COLO668 (cell line): ENCODE results near the gene ZDHHC14.
"Not testable (repeated sequence)": the region's sequence is repeated elsewhere in the genome, so short reads cannot be mapped to it uniquely, and the experiment has no call there.

Experiments used
- DNase-seq: peaks from one replicate; lab custom pipeline; 2025; ENCODE audit not compliant: unreplicated experiment; lab: John Stamatoyannopoulos, UW

The ZDHHC14 gene

DNA sequence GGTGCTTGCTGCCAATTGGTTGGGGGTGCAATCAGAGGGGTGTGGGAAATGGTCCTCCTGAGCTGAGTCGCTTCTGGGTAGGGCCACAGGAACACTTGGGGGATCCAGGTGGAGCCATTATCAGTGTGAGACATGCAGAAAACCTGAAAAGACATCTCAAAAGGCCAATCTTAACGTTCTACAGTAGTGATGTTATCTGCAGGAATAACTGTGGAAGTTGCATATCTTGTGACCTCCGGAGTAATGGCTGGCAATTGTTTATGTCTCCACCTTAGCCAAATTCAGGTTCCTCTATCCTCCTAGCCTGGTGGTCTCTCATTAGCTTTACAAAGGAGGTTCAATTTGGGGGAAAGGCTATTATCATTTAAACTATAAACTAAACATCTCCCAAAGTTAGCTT is 327.2 kb downstream of the ZDHHC14 start:
- DNase-seq, result no peak

DNA sequence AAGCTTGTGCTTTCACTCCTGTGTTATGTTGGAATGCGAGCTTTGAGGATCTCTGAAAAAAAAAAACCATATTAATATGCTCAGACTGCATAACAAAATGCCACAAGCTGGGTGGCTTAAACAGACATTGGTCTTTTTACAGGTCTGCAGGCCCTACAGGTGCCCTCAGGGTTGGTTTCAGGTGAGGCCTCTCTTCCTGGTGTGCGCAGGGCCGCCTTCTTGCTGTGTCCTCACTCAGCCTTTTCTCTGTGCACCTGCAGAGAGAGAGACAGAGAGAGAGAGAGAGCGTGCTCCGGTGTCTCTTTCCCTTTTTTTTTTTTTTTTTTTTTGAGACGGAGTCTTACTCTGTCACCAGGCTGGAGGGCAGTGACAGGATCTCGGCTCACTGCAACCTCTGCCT is 327.9 kb downstream of the ZDHHC14 start:
- DNase-seq, result no peak

DNA sequence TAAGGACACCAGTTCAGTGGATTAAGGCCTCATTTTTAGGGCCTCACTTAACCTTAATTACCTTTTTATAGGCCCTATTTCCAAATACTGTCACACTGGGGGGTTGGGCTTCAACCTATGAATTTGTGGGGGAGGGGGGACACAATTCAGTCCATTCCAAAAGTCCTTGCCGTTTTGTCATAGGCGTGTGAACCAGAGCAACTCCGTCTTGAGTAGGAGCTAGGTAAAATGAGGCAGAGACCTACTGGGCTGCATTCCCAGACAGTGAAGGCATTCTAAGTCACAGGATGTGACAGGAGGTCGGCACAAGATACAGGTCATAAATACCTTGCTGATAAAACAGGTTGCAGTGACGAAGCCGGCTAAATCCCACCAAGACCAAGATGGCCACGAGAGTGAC is 328.6 kb downstream of the ZDHHC14 start:
- DNase-seq, result no peak

DNA sequence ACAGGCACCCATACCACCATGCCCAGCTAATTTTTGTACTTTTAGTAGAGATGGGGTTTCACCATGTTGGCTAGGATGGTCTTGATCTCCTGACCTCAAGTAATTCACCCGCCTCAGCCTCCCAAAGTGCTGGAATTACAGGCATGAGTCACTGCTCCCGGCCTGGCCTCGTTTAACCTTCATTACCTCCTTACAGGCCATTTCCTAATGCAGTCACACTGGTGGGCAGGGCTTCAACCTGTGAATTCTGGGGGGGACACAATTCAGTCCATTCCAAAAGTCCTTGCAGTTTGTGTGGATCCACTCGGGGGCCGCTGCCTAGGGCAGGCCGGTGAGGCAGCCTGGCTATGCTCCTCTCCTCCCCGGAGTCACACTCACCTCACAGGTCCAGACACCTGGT is 329.6 kb downstream of the ZDHHC14 start:
- DNase-seq, result no peak

DNA sequence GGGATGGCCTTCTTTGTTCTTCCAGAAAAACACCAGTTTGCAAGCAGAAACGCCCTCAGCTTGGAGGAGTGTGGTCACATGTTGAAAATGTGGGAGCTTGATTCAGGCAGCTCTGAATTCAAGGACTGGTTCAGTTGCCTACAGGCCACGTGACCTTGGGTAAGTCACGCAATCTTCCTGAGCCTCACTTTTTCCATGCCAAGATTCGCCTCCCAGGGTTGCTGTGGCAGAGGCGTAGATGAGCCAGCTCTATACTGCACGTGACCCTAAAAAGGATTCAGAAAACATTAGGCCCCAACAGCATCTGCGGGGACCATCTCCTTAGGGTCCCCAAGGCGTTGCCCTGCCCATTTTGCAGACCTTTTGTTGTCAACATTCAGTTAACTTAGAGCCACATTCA is 330.1 kb downstream of the ZDHHC14 start:
- DNase-seq, result no peak

DNA sequence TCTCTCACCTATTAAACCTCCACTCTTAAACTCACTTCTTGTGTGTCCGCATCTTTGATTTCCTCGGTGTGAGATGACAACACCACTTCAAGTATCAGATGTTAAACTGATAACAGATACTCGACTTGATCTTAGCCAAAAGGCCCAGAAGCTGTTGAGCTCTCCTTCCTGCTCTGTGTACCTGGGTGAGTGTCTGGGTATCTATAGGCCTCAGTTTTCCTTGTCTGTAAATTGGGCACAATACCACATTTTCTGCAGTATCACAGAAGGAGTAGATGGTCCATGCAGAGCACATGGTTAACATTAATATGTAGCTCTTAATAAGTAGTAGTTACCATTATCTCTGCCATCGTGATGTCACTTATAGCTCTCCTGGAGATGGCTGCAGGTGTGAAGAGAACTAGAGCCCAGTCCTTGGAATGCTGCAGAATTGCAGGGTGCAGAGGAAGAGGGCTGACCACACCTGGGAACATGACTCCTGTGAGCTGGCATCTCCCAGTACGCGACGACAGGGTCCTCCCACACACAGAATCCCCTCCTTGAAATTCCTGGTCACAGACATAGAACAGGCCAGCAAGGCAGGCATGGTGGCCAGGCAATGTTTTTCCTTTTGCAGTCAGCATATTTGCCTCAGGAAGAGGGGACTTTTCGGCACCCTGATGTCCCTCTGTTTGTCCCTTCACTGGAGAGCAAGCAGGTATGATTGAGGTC is 331.8 kb downstream of the ZDHHC14 start:
- DNase-seq, result no peak

DNA sequence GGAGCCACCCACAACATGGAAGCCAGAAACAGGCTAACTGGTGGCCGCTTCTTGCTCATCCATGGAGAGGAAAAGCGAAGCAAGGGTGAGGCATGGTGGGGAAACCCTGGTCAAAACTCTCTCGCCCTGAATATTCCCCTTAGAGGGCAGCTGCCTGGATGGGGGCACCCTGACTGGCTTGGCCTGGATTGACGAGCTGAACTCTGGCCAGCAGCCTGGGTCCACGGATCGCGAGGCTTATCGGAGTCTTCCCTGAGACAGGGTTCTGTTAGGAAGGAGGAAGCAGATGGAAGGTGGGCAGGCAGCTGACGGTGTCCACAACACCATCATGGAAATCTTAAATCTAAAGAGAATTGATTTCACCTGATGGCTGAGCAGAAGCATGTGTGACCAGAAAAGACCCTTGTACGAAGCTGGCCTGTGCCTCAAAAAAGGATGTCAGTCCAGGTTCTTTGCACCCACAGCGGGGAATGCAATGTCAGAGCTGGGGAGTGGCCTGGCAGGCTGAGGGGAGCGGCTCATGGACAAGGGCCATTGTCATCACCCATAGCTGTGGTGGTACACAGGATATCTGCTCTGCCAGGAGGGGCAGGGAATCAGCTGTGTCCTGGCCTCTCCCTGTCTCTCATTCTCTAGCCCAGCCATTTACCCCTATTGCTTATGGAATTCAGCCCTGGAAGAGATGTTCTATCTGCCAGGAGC is 332.6 kb downstream of the ZDHHC14 start:
- no peak for DNase-seq

DNA sequence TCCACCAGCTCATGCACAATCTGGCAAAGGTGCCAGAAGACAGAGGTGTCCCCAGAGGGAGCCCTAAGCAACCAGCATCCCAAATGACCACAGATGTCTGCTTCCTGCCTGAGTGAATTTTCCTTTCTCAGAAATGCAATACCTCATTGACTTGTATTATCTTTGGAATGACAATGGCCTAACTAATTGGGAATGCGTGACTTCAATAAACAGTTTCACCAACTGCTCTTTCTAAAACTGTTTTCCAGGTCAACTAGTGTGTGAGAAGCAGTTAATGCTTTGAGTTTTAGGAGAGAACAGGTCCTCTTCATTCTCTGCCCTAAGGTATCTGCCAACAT is 333.1 kb downstream of the ZDHHC14 start:
- no peak for DNase-seq

DNA sequence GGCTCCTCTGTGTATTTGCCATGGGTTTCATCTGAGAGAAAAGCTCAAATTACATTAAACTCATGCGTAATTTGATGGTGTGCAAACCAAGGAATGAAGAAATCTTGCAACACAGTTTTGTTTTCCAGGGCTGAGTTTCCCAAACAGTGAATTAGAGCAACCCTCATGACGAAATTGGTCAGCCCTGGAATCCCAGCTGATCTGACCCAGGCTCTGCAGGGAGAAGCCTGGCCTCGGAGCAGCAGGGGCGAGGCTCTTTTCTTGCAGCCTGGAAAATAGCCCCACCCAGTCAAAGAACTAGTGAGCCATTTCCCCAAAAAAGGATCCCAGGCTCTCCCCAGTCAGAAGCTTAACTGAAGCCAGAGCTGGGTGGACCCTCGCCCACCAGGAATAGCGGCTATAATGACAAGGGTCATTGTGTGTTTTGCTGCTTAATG is 334.8 kb downstream of the ZDHHC14 start:
- DNase-seq, result no peak

DNA sequence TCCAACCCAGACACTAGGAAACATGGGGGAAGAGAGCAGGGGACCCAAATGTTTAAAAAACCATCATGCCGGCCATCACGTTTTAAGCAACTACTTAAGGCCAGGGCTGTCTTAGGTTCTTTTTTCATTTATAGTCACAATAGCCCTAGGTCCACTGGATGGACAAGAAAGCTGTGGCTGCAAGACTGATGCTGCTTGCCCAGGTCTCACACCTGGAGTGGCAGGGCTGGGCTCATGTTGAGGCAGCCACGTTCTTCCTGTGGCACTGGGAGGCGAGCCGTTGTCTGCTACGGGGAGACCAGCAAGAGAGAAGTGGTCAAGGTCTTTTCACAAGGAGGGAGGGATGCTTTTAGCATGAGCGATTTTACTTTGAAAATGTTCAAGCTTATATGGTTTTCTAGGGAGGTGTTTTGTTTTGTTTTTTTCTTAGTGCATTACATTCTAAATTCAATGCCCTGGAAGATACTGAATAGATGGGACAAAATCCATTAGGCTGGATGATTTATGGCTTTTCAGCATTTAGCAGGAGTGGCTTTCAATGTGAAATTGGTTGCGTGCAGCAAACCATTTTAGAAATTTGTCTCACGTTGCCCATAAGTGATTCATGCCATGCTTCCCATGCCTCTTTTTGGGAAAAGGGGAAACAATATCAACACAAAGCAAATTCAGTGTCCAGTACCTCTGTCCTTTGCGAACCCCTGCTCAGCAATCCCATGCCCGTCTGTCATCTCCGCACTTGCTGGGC is 335.4 kb downstream of the ZDHHC14 start:
- no peak for DNase-seq

DNA sequence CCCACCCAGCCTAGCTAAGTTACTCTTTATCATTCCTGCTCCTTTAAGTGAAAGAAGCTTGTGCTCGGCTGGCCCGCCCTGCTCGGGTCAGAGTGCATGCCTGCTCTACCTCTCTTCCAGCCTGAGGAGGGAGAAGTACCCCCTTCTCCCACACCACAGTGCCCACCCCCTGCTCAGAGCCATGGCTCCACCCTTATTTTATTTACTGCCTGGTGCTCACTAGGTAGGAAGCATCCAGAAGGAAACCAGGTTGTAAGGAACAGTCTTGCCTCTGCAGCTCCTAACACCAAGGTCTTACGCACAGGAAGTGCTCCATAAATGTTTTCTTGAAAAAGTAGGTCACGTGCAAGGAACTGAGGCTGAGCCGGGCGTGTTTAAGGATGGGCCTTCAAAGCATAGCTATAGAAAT is 336.4 kb downstream of the ZDHHC14 start:
- no peak for DNase-seq

DNA sequence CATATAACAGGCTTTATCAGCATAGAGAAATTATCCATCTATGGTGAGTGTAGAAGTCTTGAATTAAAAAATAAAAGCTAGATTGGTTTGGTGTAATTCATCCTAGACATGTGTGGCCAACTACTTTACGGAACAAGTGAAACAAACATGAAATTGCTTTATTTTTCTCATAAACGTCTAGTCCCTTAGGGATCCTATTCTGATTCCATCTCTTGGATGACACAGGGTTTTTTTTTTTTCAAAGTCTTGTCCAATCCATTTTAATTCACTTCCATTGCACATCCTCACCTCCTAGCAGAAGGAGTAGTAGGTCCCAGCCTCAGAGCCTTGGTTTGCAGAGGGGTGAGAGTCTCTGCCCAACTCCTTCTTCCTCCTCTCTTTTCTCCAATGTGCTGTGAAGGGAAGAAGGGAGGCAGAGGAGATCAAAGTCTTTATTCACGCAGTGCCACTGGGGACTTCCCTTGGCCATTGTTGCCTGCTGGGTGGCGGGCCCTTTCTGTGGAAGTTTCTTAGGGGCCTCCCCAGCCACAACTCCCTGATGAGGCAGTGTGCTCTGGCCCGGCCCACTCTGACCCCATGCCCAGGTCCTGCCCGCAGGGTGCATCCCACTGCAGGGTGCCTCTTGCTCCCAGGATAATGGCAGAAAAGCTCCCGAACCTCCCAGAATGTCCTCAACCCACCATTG is 337.7 kb downstream of the ZDHHC14 start:
- DNase-seq, result no peak

DNA sequence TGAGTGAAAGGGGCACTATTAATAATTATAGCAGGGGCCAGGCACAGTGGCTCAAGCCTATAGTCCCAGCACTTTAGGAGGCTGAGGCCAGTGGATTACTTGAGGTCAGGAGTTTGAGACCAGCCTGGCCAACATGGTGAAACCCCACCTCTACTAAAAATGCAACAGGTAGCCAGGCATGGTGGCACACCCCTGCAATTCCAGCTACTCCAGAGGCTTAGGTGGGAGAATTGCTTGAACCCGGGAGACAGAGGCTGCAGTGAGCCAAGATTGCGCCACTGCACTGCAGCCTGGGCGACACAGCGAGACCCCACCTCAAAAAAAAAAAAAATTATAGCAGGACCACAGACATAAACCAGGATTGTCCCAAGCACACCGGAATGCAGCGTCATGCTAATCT is 340.0 kb downstream of the ZDHHC14 start:
- not testable (repeated sequence) for DNase-seq

DNA sequence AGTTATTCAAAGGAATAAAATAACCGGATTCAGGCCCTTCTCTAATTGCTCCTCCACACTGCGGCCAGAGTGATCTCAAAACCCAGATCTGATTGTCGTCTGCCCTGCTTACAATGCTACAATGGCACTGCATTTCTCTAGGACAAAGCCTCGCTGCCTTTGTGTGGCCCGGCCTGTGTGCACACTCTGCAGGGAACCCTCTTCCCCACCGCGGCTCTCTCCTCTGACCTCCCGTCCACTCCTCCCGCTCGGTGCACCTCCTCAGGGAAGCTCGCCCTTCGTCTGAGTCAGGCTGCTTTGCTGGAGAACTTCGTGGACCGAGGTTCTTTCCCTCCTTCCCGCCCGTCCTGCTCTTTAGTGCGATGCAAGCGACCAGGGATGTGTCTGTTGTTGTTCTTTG is 340.4 kb downstream of the ZDHHC14 start:
- no peak for DNase-seq

DNA sequence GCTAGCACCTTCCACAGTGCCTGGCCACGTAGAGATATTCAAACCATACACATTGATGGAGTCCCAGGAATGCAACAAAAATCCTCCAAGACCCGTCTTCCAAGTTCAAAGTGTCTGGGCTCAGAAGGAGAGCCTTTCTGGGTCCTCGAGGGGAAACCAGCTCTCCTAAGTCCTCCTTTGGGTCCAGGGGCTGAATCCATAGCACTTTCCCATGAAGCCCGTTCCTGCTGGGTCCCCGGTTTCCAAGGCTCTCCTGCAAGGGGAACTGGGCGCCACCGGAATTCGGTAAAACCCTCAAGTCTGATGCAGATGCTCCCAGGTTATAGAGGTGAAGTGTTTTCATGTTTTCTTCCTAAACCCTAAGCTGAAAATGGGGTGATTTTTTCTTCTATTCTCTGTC is 340.8 kb downstream of the ZDHHC14 start:
- no peak for DNase-seq

DNA sequence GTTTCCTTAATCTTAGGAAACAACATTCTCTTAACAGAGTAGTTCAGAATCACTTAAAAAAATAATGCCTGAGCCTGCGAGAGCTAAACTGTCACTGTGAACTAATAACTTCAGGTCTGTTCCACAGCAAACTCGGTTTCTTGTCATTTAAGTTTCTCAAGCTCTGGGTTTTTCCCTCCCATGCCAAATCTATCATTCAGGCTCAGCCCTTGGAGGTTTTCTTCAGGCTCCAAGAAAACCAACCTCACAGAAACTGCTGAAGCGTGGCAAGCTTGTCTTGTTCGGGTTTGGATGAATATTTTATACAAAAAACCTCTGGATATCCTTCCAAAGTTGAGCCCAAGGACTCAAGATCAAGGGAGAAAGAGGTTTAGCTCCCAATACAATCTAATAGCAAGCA is 342.4 kb downstream of the ZDHHC14 start:
- no peak for DNase-seq

DNA sequence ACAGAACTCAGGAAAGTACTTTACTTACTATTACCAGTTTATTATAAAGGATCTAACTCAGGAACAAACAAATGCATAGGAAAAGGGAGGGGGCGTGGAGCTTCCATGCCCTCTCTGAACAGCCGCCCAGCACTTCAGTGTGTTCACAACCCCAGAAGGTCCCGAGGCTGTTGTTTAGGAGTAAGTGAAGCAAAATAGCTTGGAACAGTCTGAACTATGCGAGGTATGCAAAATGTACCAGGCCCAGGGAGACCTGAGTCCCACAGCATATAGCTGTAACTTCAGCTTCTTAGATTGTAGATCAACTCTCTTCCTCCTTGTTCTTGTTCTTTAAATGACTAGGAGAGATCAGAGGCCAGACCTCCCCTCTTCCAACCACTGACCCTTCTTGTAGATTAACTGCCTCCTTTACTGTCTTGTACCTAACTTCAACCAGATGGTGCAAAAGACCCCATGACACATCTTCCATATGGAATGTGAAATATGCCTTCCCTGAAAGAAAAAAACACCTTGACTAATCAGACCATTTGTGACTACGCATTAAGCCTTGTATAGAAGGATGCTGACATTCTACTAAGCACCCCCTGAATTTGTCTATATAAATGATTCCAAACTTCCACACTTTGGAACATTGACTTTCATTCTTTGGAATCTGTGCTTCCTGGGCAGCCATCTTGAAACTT is 343.3 kb downstream of the ZDHHC14 start:
- DNase-seq, result no peak

DNA sequence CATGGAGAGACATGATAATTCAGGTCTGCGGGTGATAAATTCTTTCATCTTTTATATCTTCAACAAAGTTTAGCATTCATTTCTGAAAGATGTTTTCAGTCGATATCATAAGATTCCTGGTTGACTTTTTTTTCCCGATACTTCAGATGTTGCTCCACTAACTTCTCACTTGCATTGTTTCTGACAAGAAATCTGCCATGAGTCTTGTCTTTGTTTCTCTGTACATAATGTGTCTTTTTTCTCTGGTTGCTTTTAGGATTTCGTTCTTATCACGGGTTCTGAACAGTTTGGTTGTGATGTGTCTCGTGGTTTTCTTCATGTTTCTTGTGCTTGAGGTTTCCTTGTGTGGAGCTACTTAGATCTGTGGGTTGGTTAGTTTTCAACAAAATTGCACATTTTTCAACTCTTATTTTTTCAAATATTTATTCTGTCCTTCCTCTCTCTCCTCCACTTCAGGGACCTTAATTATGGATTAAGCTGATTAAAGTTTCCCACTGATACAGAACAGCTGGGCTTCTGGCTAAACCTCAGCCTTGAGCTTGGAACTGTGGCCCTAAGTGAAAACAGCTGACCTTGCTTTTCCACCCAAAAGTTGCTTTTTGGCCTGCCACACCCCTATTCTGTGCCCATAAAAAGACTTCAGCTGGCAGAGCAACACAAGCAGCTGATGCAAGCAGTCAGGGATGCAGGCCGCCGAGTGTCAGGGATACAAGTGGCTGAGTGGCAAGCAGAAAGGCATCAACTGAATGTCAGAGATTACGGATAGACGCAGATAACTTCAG is 344.2 kb downstream of the ZDHHC14 start:
- DNase-seq, result no peak

DNA sequence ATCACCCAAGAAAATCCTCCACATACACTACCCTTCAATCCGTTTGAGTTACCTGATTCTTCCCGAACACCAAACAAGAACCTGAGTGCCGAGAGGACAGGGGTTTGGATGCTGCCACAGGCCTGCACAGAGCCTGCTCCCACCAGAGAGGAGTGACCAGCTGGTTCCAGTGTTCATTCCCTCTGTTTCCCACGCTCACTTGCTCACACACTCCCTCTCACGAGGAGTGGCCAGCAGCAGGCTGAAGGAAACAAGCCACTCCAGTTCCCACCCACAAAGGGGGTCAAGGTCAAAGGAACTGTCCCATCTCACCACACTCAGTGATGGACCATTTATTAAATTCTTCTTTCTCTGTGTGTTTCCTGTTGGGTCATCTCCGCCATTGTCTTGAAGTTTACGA is 344.8 kb downstream of the ZDHHC14 start:
- DNase-seq, result no peak

DNA sequence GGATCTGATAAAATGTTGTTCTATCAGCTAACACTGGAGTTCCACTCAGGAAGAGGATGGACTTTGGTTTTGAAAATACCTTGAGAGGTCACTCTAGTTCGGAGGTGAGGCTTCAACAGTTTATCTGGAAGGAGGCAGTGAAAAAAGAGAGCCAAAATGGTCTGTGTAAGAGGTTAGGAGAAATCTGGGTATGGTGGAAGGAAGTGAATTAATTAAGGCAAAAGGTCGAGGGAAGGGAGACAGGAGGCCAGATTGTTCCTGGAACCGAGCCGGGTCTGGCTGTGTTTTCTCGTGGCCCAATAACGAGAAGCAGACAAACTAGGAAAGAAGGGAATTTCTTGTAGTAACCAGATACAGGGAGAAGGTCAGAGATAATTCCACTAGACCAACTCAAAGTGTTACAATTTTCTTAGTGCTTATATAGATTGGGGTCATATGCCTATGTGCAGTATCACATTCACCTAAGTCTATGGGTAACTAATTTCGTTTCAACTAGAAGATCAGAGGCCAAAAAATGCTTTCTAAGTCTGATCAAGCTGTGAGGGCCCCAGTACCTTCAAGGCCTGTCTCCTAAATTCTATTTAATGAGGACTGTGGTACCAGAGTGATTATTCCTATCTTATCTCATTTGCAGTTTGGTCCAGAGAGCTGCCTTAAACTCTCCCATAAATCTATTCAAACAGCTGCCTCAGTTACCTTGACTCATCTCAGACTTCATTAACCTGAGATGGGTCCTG is 346.1 kb downstream of the ZDHHC14 start:
- DNase-seq, result no peak
